Measurements from ENCODE around the gene CDK17. TPM values are rescaled to one million over a fixed set of nuclear protein-coding genes. Genes with fewer than 3 reads are reported as not detected.

Gene CDK17
- total RNA-seq, 1 experiment from 2014 or later: 21.4 TPM

- TF ChIP-seq CEBPB (IDR thresholded peaks at IDR 0.05; ENCODE audit: low read depth) (no peak), ZNF274 (IDR thresholded peaks at IDR 0.05; ENCODE audit: low read depth, low read length) (no peak), YY1 (IDR thresholded peaks at IDR 0.05; ENCODE audit: extremely low read depth, insufficient replicate concordance, low read depth, low read length) (no peak), SIN3A (IDR thresholded peaks at IDR 0.05; ENCODE audit: low read depth) (no peak), POLR2A (IDR thresholded peaks at IDR 0.05; ENCODE audit: borderline replicate concordance, extremely low read depth, insufficient read depth, insufficient read length) (no peak), MAX (IDR thresholded peaks at IDR 0.05) (no peak), FOSL1 (IDR thresholded peaks at IDR 0.05; ENCODE audit: low read depth) (no peak), RAD21 (IDR thresholded peaks at IDR 0.05; ENCODE audit: low read depth) (no peak), ELF1 (IDR thresholded peaks at IDR 0.05; ENCODE audit: borderline replicate concordance, low read depth) (no peak)
- TF ChIP-seq, protein P1, sequence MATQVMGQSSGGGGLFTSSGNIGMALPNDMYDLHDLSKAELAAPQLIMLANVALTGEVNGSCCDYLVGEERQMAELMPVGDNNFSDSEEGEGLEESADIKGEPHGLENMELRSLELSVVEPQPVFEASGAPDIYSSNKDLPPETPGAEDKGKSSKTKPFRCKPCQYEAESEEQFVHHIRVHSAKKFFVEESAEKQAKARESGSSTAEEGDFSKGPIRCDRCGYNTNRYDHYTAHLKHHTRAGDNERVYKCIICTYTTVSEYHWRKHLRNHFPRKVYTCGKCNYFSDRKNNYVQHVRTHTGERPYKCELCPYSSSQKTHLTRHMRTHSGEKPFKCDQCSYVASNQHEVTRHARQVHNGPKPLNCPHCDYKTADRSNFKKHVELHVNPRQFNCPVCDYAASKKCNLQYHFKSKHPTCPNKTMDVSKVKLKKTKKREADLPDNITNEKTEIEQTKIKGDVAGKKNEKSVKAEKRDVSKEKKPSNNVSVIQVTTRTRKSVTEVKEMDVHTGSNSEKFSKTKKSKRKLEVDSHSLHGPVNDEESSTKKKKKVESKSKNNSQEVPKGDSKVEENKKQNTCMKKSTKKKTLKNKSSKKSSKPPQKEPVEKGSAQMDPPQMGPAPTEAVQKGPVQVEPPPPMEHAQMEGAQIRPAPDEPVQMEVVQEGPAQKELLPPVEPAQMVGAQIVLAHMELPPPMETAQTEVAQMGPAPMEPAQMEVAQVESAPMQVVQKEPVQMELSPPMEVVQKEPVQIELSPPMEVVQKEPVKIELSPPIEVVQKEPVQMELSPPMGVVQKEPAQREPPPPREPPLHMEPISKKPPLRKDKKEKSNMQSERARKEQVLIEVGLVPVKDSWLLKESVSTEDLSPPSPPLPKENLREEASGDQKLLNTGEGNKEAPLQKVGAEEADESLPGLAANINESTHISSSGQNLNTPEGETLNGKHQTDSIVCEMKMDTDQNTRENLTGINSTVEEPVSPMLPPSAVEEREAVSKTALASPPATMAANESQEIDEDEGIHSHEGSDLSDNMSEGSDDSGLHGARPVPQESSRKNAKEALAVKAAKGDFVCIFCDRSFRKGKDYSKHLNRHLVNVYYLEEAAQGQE (IDR thresholded peaks at IDR 0.05; ENCODE audit: low read depth): no peak
- TF ChIP-seq, protein P2, sequence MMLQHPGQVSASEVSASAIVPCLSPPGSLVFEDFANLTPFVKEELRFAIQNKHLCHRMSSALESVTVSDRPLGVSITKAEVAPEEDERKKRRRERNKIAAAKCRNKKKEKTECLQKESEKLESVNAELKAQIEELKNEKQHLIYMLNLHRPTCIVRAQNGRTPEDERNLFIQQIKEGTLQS (IDR thresholded peaks at IDR 0.05): no peak
- TF ChIP-seq, protein P3, sequence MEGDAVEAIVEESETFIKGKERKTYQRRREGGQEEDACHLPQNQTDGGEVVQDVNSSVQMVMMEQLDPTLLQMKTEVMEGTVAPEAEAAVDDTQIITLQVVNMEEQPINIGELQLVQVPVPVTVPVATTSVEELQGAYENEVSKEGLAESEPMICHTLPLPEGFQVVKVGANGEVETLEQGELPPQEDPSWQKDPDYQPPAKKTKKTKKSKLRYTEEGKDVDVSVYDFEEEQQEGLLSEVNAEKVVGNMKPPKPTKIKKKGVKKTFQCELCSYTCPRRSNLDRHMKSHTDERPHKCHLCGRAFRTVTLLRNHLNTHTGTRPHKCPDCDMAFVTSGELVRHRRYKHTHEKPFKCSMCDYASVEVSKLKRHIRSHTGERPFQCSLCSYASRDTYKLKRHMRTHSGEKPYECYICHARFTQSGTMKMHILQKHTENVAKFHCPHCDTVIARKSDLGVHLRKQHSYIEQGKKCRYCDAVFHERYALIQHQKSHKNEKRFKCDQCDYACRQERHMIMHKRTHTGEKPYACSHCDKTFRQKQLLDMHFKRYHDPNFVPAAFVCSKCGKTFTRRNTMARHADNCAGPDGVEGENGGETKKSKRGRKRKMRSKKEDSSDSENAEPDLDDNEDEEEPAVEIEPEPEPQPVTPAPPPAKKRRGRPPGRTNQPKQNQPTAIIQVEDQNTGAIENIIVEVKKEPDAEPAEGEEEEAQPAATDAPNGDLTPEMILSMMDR (IDR thresholded peaks at IDR 0.05 in 2 of 3, conservative IDR thresholded peaks at IDR 0.05 in 1 of 3; ENCODE audit: borderline replicate concordance in 1 of 3, insufficient read depth in 1 of 3, low read depth in 2 of 3, low read length in 2 of 3): no peak
- no peak overlapping the region for H3K4me2 ChIP-seq (ENCODE audit: low read length)
- no peak overlapping the region for H3K9ac ChIP-seq (ENCODE audit: low read length)
- H2AFZ ChIP-seq (ENCODE audit: low read depth, low read length, poor library complexity, severe bottlenecking): no peak overlapping the region
- no peaks in the 10 kb centered on the region for H3K9me3 ChIP-seq (ENCODE audit: control insufficient read depth in 1 of 2, insufficient read depth in 1 of 2, low read depth in 1 of 2, low read length in 2 of 2)
- H3K36me3 ChIP-seq (ENCODE audit: control insufficient read depth in 1 of 2, insufficient read depth in 2 of 2, low read length in 2 of 2): peaks cover 7 to 22% of the 10 kb centered on the region in 2 experiments; a peak in 3 of 4 replicates
- no peak for ATAC-seq
- peaks cover 14% of the 10 kb centered on the region; the same call in 1 of the 2 replicates for H3K79me2 ChIP-seq (ENCODE audit: insufficient read depth, low read length)
- RAD21 ChIA-PET (ENCODE audit: low non-redundant PET in 1 of 2, low total read pairs in 2 of 2, uncharacterized antibody in 2 of 2, unreplicated experiment in 2 of 2): no interaction called here
- POLR2A ChIA-PET: no interaction called here
- CTCF ChIA-PET: no interaction called here
- no peaks in the 10 kb centered on the region for H3K27me3 ChIP-seq (ENCODE audit: insufficient read depth, low read length)
- intact Hi-C loops (cut with micrococcal nuclease): no loop called here
- H3K27ac ChIP-seq (ENCODE audit: low read depth, low read length): no peak overlapping the region
- H3K9me2 ChIP-seq (ENCODE audit: insufficient read depth): no peaks in the 10 kb centered on the region
- H4K20me1 ChIP-seq (ENCODE audit: insufficient read depth): no peaks in the 10 kb centered on the region
- no peak for DNase-seq (ENCODE audit: low read depth, low spot score)
- no peak overlapping the region for H3K4me3 ChIP-seq (replicated peaks in 1 of 2; ENCODE audit: low read depth in 1 of 2, low read length in 2 of 2)
- H3K4me1 ChIP-seq (ENCODE audit: control insufficient read depth in 1 of 2, insufficient read depth in 2 of 2, low read length in 2 of 2): no peaks in the 10 kb centered on the region
- no TSS peak for BruUV-seq (replicated peaks)
These were observed 134.8 kb downstream of the CDK17 start for GRCh38 chr12:96265400-96265799.

Measured in HCT116 (cell line).